GM19193 (cell line): ENCODE results near the gene TMEM8B.

Experiments used
- POLR2A ChIP-seq: IDR thresholded peaks from 4 replicates; pipeline ENCODE4 v1.6.1; 2011; ENCODE audit not compliant: insufficient read depth, insufficient read length; ENCODE audit errors: extremely low read depth

TMEM8B gene

GRCh38 chr9:35903049-35903448 lies 74.0 kb downstream of the TMEM8B start:
- TF ChIP-seq POLR2A = no peak

GRCh38 chr9:35904338-35904737 lies 75.3 kb downstream of the TMEM8B start:
- TF ChIP-seq POLR2A = no peak

- TF ChIP-seq POLR2A = no peak
These were observed 76.2 kb downstream of the TMEM8B start for GRCh38 chr9:35905051-35905781.

- TF ChIP-seq POLR2A = no peak
These were observed 77.1 kb downstream of the TMEM8B start, which contains the start of gene HRCT1 for GRCh38 chr9:35905912-35906679. HRCT1 (plus strand) TSS chr9:35906202; CDS start chr9:35906288, 86 bp downstream.

- no peak for TF ChIP-seq POLR2A
These were observed 78.1 kb downstream of the TMEM8B start for GRCh38 chr9:35906923-35907699.

GRCh38 chr9:35907711-35908503 lies 78.9 kb downstream of the TMEM8B start:
- no peak for TF ChIP-seq POLR2A

- TF ChIP-seq POLR2A = no peak
These were observed 79.6 kb downstream of the TMEM8B start for GRCh38 chr9:35908504-35909125.

- TF ChIP-seq POLR2A = no peak
These were observed 80.2 kb downstream of the TMEM8B start, which contains the start of gene SPAAR for GRCh38 chr9:35909274-35909673. SPAAR (plus strand) TSS chr9:35909490; CDS start chr9:35910464, 974 bp downstream.

GRCh38 chr9:35909687-35910612 lies 80.9 kb downstream of the TMEM8B start:
- no peak for TF ChIP-seq POLR2A

- TF ChIP-seq POLR2A = no peak
These were observed 81.8 kb downstream of the TMEM8B start for GRCh38 chr9:35910613-35911359.

GRCh38 chr9:35911690-35912089 lies 82.7 kb downstream of the TMEM8B start:
- no peak for TF ChIP-seq POLR2A

- no peak for TF ChIP-seq POLR2A
These were observed 83.9 kb downstream of the TMEM8B start for GRCh38 chr9:35912791-35913400.
